CD4-positive, alpha-beta memory T cell (primary cell): ENCODE measurements around the gene ATAD5. TPM values are rescaled to one million over a fixed set of nuclear protein-coding genes. Genes with fewer than 3 reads are reported as not detected.

Experiments used
- CTCF ChIA-PET: fragments of 350-600 bp; sonication (Branson Sonifier 250); formaldehyde crosslinking; loops from one replicate; lab custom pipeline; 2021; ENCODE audit warnings: inconsistent platforms; ENCODE audit not compliant: partially characterized antibody; lab: Charles Lee
- POLR2A ChIA-PET: fragments of 350-600 bp; sonication (Branson Sonifier 250); formaldehyde crosslinking; loops from one replicate; lab custom pipeline; 2021; ENCODE audit not compliant: partially characterized antibody; lab: Charles Lee
- DNase-seq, 5 donors: peaks; one replicate each; pipeline versions ENCODE4 v3.0.0 to v3.0.0-alpha.2; 2020 to 2022; ENCODE audit warnings: mixed read lengths in 1 of 5
- H3K27ac ChIP-seq: one replicate; pipeline ENCODE4 v1.7.0; 2013; ENCODE audit warnings: low read depth, low read length
- H3K27me3 ChIP-seq: 2 replicates; pipeline ENCODE4 v1.7.0; 2013; ENCODE audit warnings: mild to moderate bottlenecking, low read length, moderate library complexity; ENCODE audit not compliant: insufficient read depth
- H3K36me3 ChIP-seq: 2 replicates; pipeline ENCODE4 v1.7.0; 2013; ENCODE audit warnings: mild to moderate bottlenecking, low read length, moderate library complexity; ENCODE audit not compliant: insufficient read depth
- H3K4me1 ChIP-seq: 2 replicates; pipeline ENCODE4 v1.7.0; 2013; ENCODE audit warnings: mild to moderate bottlenecking, low read length, moderate library complexity; ENCODE audit not compliant: insufficient read depth
- H3K4me3 ChIP-seq, 2 donors: one replicate each; pipeline ENCODE4 v1.7.0; 2013; ENCODE audit warnings: low read length in 2 of 2, mild to moderate bottlenecking in 1 of 2
- H3K9me3 ChIP-seq, 2 donors: one replicate each; pipeline ENCODE4 v1.7.0; 2013; ENCODE audit warnings: low read length in 2 of 2, control low read depth in 1 of 2; ENCODE audit not compliant: control insufficient read depth in 1 of 2
- H3K27ac Mint-ChIP-seq, 7 donors: one replicate each; pipeline ENCODE4 v1.8.0; 2020 to 2021; ENCODE audit warnings: mixed read lengths in 7 of 7, mild to moderate bottlenecking in 6 of 7, inconsistent platforms in 3 of 7, moderate library complexity in 3 of 7
- H3K27me3 Mint-ChIP-seq, 2 donors: one replicate each; pipeline ENCODE4 v1.8.0; 2020 to 2021; ENCODE audit warnings: mixed read lengths in 2 of 2
- H3K36me3 Mint-ChIP-seq, 2 donors: one replicate each; pipeline ENCODE4 v1.8.0; 2020 to 2021; ENCODE audit warnings: mixed read lengths in 2 of 2, inconsistent platforms in 1 of 2, mild to moderate bottlenecking in 1 of 2
- H3K4me1 Mint-ChIP-seq, 4 donors: one replicate each; pipeline ENCODE4 v1.8.0; 2020 to 2021; ENCODE audit warnings: mixed read lengths in 4 of 4, mild to moderate bottlenecking in 1 of 4
- H3K4me3 Mint-ChIP-seq, 8 donors: one replicate each; pipeline ENCODE4 v1.8.0; 2020 to 2021; ENCODE audit warnings: mixed read lengths in 8 of 8, mild to moderate bottlenecking in 7 of 8, moderate library complexity in 6 of 8, inconsistent platforms in 3 of 8
- H3K9me3 Mint-ChIP-seq, 8 donors: one replicate each; pipeline ENCODE4 v1.8.0; 2020 to 2021; ENCODE audit warnings: mixed read lengths in 8 of 8, mild to moderate bottlenecking in 5 of 8, inconsistent platforms in 3 of 8, moderate library complexity in 1 of 8
- intact Hi-C: fragments of 100-400 bp; cut with micrococcal nuclease; formaldehyde crosslinking; loops from one replicate; pipeline ENCODE4 v1.15.1; 2023
- polyA plus RNA-seq, 2 donors: library from polyadenylated mRNA; unstranded; fragments of 300-500 nt; fragmentation: Illumina TruSeq; gene quantifications; one replicate each; pipeline ENCODE4 v1.2.3, GENCODE V29; 2021
- total RNA-seq, 2 experiments: library from RNA; stranded (reverse); gene quantifications; one replicate each; pipeline ENCODE4 v1.2.3, GENCODE V29; 2021

The ATAD5 gene
- total and polyA plus RNA-seq, 4 experiments from 2014 or later, result 0.15 to 4.5 (median 3.2) TPM

GRCh38 chr17:30831257-30831656, 509 bp upstream of the ATAD5 start:
- Histone ChIP-seq H3K4me1 (peaks cover 17% of the 10 kb centered on the region), H3K4me3 (peak overlapping the region; percentile 45 to 87), H3K27me3 (no peaks in the 10 kb centered on the region), H3K27ac (peak overlapping the region; percentile 73), H3K36me3 (no peaks in the 10 kb centered on the region), H3K9me3 (no peaks in the 10 kb centered on the region)
- H3K27ac Mint-ChIP-seq, result peak overlapping the region; percentile 59 to 97 (median 95)
- DNase-seq, result no peak
- ChIA-PET CTCF (interaction anchor here (1.3 kb wide), 1 partner anchor 24 kb away, joined by 3 read pairs; no protein-coding TSS in a partner anchor), POLR2A (interaction anchor here (0.7 to 2.1 kb wide), 5 partner anchors 9 to 139 kb away, joined by 3 to 5 read pairs (median 3); partner anchors contain the start of gene RNF135)
- H3K9me3 Mint-ChIP-seq, result peaks cover 0 to 5% (median 0%) of the 10 kb centered on the region in 8 donors
- H3K4me3 Mint-ChIP-seq, result peak overlapping the region; percentile 97 to 100 (median 98)
- H3K4me1 Mint-ChIP-seq, result peaks cover 19 to 26% (median 25%) of the 10 kb centered on the region in 4 donors
- H3K27me3 Mint-ChIP-seq, result no peaks in the 10 kb centered on the region
- intact Hi-C loops, result no loop called here
- peaks cover 0 to 10% of the 10 kb centered on the region in 2 donors for H3K36me3 Mint-ChIP-seq

GRCh38 chr17:30832438-30833124, 815 bp downstream of the ATAD5 start:
- Mint-ChIP-seq H3K36me3 (peaks cover 3 to 11% of the 10 kb centered on the region in 2 donors), H3K4me3 (peak overlapping the region; percentile 97 to 100 (median 98)), H3K27ac (peak overlapping the region; percentile 83 to 97 (median 95)), H3K9me3 (peaks cover 0 to 5% (median 0%) of the 10 kb centered on the region in 8 donors), H3K27me3 (no peaks in the 10 kb centered on the region), H3K4me1 (peaks cover 18 to 26% (median 24%) of the 10 kb centered on the region in 4 donors)
- Histone ChIP-seq H3K9me3 (no peaks in the 10 kb centered on the region), H3K27me3 (no peaks in the 10 kb centered on the region), H3K27ac (peak overlapping the region; percentile 73), H3K4me1 (peaks cover 17% of the 10 kb centered on the region), H3K4me3 (peak overlapping the region; percentile 45 to 87), H3K36me3 (no peaks in the 10 kb centered on the region)
- POLR2A ChIA-PET, result interaction anchor here (0.8 to 2.1 kb wide), 4 partner anchors 8 to 123 kb away, joined by 3 to 5 read pairs (median 4); no protein-coding TSS in a partner anchor
- intact Hi-C loops, result loop anchor here (1.0 kb wide), 1 partner anchor 8 kb away; the partner anchor contains the start of gene CRLF3
- CTCF ChIA-PET, result interaction anchor here (1.2 to 1.3 kb wide), 2 partner anchors 8 to 25 kb away, joined by 3 to 4 read pairs; partner anchors contain the start of gene CRLF3
- DNase-seq, result no peak

GRCh38 chr17:30838202-30838807, 6.5 kb downstream of the ATAD5 start:
- peaks cover 9 to 10% of the 10 kb centered on the region in 2 donors for H3K36me3 Mint-ChIP-seq
- no peak overlapping the region for H3K4me3 Mint-ChIP-seq
- ChIA-PET POLR2A (no interaction called here), CTCF (interaction anchor here (3.7 kb wide), 1 partner anchor 13 kb away, joined by 15 read pairs; the partner anchor contains the start of gene CRLF3)
- no peaks in the 10 kb centered on the region for H3K27me3 Mint-ChIP-seq
- no peaks in the 10 kb centered on the region for H3K4me1 Mint-ChIP-seq
- no peaks in the 10 kb centered on the region for H3K4me1 ChIP-seq
- intact Hi-C loops, result no loop called here
- H3K9me3 Mint-ChIP-seq, result no peaks in the 10 kb centered on the region
- DNase-seq, result no peak
- no peaks in the 10 kb centered on the region for H3K9me3 ChIP-seq
- H3K27me3 ChIP-seq, result no peaks in the 10 kb centered on the region
- no peak overlapping the region for H3K27ac ChIP-seq
- no peaks in the 10 kb centered on the region for H3K36me3 ChIP-seq
- no peak overlapping the region for H3K27ac Mint-ChIP-seq
- no peak overlapping the region for H3K4me3 ChIP-seq

- Mint-ChIP-seq H3K9me3 (no peaks in the 10 kb centered on the region), H3K4me3 (no peak overlapping the region), H3K36me3 (peaks cover 9 to 10% of the 10 kb centered on the region in 2 donors), H3K27me3 (no peaks in the 10 kb centered on the region), H3K4me1 (no peaks in the 10 kb centered on the region), H3K27ac (no peak overlapping the region)
- Histone ChIP-seq H3K9me3 (no peaks in the 10 kb centered on the region), H3K4me1 (no peaks in the 10 kb centered on the region), H3K27ac (no peak overlapping the region), H3K27me3 (no peaks in the 10 kb centered on the region), H3K4me3 (no peak overlapping the region), H3K36me3 (no peaks in the 10 kb centered on the region)
- CTCF ChIA-PET, result interaction anchor here (1.2 kb wide), 1 partner anchor 35 kb away, joined by 4 read pairs; no protein-coding TSS in a partner anchor
- POLR2A ChIA-PET, result interaction anchor here (0.8 kb wide), 1 partner anchor 8 kb away, joined by 4 read pairs; the partner anchor contains the start of gene ATAD5
- no peak for DNase-seq
- intact Hi-C loops, result no loop called here
These were observed 9.0 kb downstream of the ATAD5 start for GRCh38 chr17:30840771-30841170.

- H3K4me3 ChIP-seq, result no peak overlapping the region
- intact Hi-C loops, result no loop called here
- Mint-ChIP-seq H3K9me3 (no peaks in the 10 kb centered on the region), H3K4me1 (no peaks in the 10 kb centered on the region), H3K4me3 (no peak overlapping the region), H3K27ac (no peak overlapping the region), H3K27me3 (no peaks in the 10 kb centered on the region), H3K36me3 (peaks cover 0 to 5% of the 10 kb centered on the region in 2 donors)
- H3K4me1 ChIP-seq, result no peaks in the 10 kb centered on the region
- H3K27me3 ChIP-seq, result no peaks in the 10 kb centered on the region
- POLR2A ChIA-PET, result no interaction called here
- CTCF ChIA-PET, result interaction anchor here (0.7 kb wide), 1 partner anchor 57 kb away, joined by 3 read pairs; no protein-coding TSS in a partner anchor
- no peak for DNase-seq
- no peaks in the 10 kb centered on the region for H3K9me3 ChIP-seq
- H3K36me3 ChIP-seq, result no peaks in the 10 kb centered on the region
- H3K27ac ChIP-seq, result no peak overlapping the region
These were observed 16.3 kb downstream of the ATAD5 start for GRCh38 chr17:30848021-30848420.

- Mint-ChIP-seq H3K4me1 (no peaks in the 10 kb centered on the region), H3K4me3 (no peak overlapping the region), H3K27me3 (no peaks in the 10 kb centered on the region), H3K36me3 (peaks cover under 1 to 4% of the 10 kb centered on the region in 2 donors), H3K9me3 (no peaks in the 10 kb centered on the region), H3K27ac (no peak overlapping the region)
- DNase-seq, result no peak
- H3K4me3 ChIP-seq, result no peak overlapping the region
- intact Hi-C loops, result no loop called here
- no peaks in the 10 kb centered on the region for H3K36me3 ChIP-seq
- no peaks in the 10 kb centered on the region for H3K27me3 ChIP-seq
- POLR2A ChIA-PET, result no interaction called here
- CTCF ChIA-PET, result interaction anchor here (0.7 kb wide), 2 partner anchors 23 to 260 kb away, joined by 3 read pairs; no protein-coding TSS in a partner anchor
- no peaks in the 10 kb centered on the region for H3K9me3 ChIP-seq
- no peaks in the 10 kb centered on the region for H3K4me1 ChIP-seq
- no peak overlapping the region for H3K27ac ChIP-seq
These were observed 22.4 kb downstream of the ATAD5 start for GRCh38 chr17:30854146-30854545.
